Panc1 (cell line): ENCODE measurements around the gene KRTAP19-3.

Experiments used
- POLR2AphosphoS5 ChIP-seq: IDR thresholded peaks from 2 replicates; pipeline ENCODE4 v1.6.1; 2012; ENCODE audit warnings: mild to moderate bottlenecking, low read depth, low read length, moderate library complexity
- TF ChIP-seq, protein P1 (sequence below): fragments of 450-650 bp; IDR thresholded peaks from 2 replicates; pipeline ENCODE4 v1.5.1; 2017; ENCODE audit warnings: mild to moderate bottlenecking

DNA sequence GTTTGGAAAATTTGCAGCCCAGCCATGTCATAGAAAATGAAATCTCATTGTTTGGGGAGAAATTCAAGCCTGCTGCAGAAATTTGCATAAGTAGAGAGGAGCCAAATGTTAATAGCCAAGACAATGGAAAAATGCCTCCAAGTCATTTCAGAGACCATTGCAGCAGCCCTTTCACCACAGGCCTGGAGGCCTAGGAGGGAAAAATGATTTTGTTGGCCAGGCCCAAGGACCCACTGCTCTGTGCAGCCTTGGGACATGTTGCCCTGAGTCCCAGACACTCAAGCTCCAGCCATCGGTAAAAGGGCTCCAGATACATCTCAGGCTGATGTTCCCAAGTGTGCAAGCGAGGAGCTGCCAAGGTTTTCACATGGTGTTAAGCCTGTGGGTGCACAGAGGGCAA lies 5.6 kb downstream of the KRTAP19-3 start:
- TF ChIP-seq, protein P1, sequence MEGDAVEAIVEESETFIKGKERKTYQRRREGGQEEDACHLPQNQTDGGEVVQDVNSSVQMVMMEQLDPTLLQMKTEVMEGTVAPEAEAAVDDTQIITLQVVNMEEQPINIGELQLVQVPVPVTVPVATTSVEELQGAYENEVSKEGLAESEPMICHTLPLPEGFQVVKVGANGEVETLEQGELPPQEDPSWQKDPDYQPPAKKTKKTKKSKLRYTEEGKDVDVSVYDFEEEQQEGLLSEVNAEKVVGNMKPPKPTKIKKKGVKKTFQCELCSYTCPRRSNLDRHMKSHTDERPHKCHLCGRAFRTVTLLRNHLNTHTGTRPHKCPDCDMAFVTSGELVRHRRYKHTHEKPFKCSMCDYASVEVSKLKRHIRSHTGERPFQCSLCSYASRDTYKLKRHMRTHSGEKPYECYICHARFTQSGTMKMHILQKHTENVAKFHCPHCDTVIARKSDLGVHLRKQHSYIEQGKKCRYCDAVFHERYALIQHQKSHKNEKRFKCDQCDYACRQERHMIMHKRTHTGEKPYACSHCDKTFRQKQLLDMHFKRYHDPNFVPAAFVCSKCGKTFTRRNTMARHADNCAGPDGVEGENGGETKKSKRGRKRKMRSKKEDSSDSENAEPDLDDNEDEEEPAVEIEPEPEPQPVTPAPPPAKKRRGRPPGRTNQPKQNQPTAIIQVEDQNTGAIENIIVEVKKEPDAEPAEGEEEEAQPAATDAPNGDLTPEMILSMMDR, result no peak
- no peak for TF ChIP-seq POLR2AphosphoS5
